Measurements from ENCODE around the gene STS.

GRCh38 chrX:7164174-7164573, 16.7 kb downstream of the STS start:
- TF ChIP-seq CTCF (conservative IDR thresholded peaks at IDR 0.05) (no peak), ZFX (IDR thresholded peaks at IDR 0.05) (no peak)

All from C4-2B (cell line).